RWPE2 (cell line): Measurements from ENCODE around the gene TMEM167B.

Experiments
- ATAC-seq: fragments of 200-7000 bp; cut with Tn5 transposase; 3 replicates; pipeline ENCODE4 v1.9.1; 2021; ENCODE audit warnings: low read depth
- DNase-seq: peaks from one replicate; pipeline ENCODE4 v3.0.0-alpha.2; 2020; ENCODE audit warnings: low spot score
- H3K27ac ChIP-seq: fragments of 450-650 bp; 2 replicates; pipeline ENCODE4 v1.5.1; 2017; ENCODE audit warnings: mild to moderate bottlenecking; ENCODE audit not compliant: poor library complexity, severe bottlenecking
- H3K27me3 ChIP-seq: fragments of 250-450 bp; sonication (Bioruptor Pico); 2 replicates; pipeline ENCODE4 v1.5.1; 2021; ENCODE audit warnings: mild to moderate bottlenecking, moderate library complexity; ENCODE audit not compliant: insufficient read depth, poor library complexity, severe bottlenecking
- H3K36me3 ChIP-seq: fragments of 250-450 bp; sonication (Bioruptor Pico); 2 replicates; pipeline ENCODE4 v1.5.1; 2020; ENCODE audit warnings: low read depth, mild to moderate bottlenecking, moderate library complexity
- H3K4me1 ChIP-seq: fragments of 250-450 bp; sonication (Bioruptor Pico); 2 replicates; pipeline ENCODE4 v1.5.1; 2021; ENCODE audit warnings: mild to moderate bottlenecking, moderate library complexity; ENCODE audit not compliant: insufficient read depth, poor library complexity, severe bottlenecking
- H3K4me3 ChIP-seq: fragments of 250-450 bp; sonication (Bioruptor Pico); 2 replicates; pipeline ENCODE4 v1.5.1; 2021; ENCODE audit warnings: mild to moderate bottlenecking, moderate library complexity; ENCODE audit not compliant: severe bottlenecking
- H3K9me3 ChIP-seq: fragments of 250-450 bp; sonication (Bioruptor Pico); 2 replicates; pipeline ENCODE4 v1.5.1; 2021; ENCODE audit warnings: mild to moderate bottlenecking, moderate library complexity; ENCODE audit not compliant: severe bottlenecking
- TF ChIP-seq, protein P1 (sequence below): fragments of 450-650 bp; IDR thresholded peaks from one replicate; pipeline ENCODE4 v1.5.1; 2017; ENCODE audit warnings: mild to moderate bottlenecking, moderate library complexity; ENCODE audit not compliant: poor library complexity, severe bottlenecking

Gene TMEM167B

DNA sequence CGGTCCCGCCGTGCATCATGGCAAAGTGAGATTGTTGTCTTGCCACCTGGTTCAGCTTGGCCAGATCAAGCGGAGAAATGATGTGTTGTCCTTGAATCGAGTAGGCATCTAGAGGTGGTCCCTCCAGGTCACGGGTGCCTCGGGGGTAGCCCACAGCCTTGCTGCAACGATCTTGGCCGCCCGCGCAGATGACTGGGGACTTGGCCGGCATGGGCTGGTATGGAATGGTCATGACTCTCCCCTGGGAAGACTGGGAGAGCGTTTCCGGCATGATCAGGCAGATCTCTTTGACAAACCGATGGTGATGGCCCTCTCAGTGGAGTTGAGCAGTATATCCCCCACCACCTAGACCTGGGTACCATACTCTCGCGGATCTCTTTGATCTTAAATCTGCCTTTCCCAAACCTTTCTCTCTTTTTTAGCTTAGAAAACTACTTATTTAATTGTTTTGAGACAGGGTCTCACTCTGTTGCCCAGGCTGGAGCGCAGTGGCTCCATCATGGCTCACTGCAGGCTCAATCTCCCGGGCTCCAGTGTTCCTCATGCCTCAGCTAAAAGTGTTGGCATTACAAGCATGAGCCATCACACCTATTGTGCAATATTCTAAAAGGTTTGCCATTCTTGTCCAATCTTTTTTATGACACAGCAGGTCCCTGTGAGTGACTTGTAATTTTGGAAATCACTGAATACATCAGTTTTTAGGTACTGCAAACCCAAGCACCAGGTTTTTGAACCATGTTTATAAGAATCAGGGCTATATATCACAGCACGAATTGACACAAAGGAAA, 14.0 kb downstream of the TMEM167B start:
- Histone ChIP-seq H3K27ac (no peak overlapping the region), H3K27me3 (no peaks in the 10 kb centered on the region), H3K9me3 (no peaks in the 10 kb centered on the region), H3K4me3 (no peak overlapping the region), H3K36me3 (0 out of 2 replicates have a peak, but pooled peaks cover 9% of the 10 kb centered on the region), H3K4me1 (peaks cover 2% of the 10 kb centered on the region)
- TF ChIP-seq, protein P1, sequence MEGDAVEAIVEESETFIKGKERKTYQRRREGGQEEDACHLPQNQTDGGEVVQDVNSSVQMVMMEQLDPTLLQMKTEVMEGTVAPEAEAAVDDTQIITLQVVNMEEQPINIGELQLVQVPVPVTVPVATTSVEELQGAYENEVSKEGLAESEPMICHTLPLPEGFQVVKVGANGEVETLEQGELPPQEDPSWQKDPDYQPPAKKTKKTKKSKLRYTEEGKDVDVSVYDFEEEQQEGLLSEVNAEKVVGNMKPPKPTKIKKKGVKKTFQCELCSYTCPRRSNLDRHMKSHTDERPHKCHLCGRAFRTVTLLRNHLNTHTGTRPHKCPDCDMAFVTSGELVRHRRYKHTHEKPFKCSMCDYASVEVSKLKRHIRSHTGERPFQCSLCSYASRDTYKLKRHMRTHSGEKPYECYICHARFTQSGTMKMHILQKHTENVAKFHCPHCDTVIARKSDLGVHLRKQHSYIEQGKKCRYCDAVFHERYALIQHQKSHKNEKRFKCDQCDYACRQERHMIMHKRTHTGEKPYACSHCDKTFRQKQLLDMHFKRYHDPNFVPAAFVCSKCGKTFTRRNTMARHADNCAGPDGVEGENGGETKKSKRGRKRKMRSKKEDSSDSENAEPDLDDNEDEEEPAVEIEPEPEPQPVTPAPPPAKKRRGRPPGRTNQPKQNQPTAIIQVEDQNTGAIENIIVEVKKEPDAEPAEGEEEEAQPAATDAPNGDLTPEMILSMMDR: no peak
- ATAC-seq (no peak), DNase-seq (no peak)

DNA sequence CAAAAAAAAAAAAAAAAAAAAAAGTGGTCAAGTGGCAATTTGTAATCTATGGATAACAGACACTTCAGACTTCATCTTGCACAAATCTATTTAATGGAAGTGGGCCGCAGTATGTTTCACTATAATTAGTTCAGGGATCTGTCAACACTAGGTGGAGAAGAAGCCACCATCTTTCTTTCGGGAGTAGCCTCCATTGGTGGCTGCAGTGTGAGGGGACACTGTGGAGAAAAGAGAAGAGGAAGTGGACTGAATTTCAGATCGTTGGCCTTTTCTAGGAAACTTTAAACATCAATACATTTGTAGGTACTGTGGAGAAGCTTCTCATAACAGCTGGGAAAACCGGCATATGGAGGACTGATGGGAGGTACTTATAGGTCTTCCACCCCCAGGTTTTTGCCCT, 15.3 kb downstream of the TMEM167B start:
- Histone ChIP-seq H3K36me3 (0 out of 2 replicates have a peak, but pooled peaks cover 9% of the 10 kb centered on the region), H3K9me3 (no peaks in the 10 kb centered on the region), H3K27me3 (no peaks in the 10 kb centered on the region), H3K4me1 (peaks cover 2% of the 10 kb centered on the region), H3K27ac (no peak overlapping the region), H3K4me3 (no peak overlapping the region)
- no peak for ATAC-seq
- DNase-seq: no peak
- TF ChIP-seq, protein P1: no peak

DNA sequence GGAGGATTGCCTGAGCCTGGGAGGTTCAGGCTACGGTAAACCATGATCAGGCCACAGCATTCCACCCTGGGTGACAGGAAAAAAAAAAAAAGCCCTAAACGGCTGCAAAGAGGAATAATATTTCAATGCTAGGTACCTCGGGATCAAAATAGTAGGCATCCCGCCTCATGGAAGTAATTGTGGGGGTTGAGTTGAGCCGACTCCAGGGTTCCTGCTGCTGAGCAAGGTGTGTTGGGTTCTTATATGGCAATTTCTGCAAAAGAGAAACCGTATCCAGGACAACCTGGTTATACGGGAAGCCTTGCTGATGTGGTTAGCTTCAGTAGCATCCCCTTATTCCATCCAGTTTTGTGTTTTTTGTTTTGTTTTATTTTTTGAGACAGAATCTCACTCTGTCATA, 17.2 kb downstream of the TMEM167B start:
- TF ChIP-seq, protein P1: no peak
- no peak overlapping the region for H3K4me3 ChIP-seq
- H3K27me3 ChIP-seq: peaks cover 11% of the 10 kb centered on the region
- DNase-seq (no peak), ATAC-seq (no peak)
- H3K9me3 ChIP-seq: no peaks in the 10 kb centered on the region
- H3K4me1 ChIP-seq: no peaks in the 10 kb centered on the region
- H3K27ac ChIP-seq: no peak overlapping the region
- 0 out of 2 replicates have a peak, but pooled peaks cover 3% of the 10 kb centered on the region for H3K36me3 ChIP-seq

DNA sequence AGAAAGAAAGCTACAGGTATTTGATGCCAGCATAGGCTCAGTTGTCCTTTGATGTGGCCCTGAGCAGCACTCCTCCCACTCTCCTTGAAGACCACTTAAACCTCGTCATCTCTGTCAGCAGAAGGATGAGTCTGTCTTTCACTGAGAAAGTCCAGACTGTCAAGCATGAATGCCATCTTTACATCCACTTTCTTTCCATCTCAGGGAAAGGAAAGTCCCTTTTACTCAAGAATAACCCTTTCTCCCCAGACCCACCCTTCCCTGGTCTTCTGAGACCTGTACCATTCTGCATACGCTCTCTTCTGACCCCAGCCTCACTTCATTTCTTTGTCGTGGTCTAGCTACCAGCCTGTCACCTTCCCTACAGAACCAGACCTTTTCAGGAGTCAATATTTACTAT, 19.3 kb downstream of the TMEM167B start:
- TF ChIP-seq, protein P1: no peak
- Histone ChIP-seq H3K27ac (no peak overlapping the region), H3K4me1 (no peaks in the 10 kb centered on the region), H3K36me3 (no peaks in the 10 kb centered on the region), H3K4me3 (no peak overlapping the region), H3K27me3 (peaks cover 30% of the 10 kb centered on the region), H3K9me3 (no peaks in the 10 kb centered on the region)
- DNase-seq (no peak), ATAC-seq (no peak)

DNA sequence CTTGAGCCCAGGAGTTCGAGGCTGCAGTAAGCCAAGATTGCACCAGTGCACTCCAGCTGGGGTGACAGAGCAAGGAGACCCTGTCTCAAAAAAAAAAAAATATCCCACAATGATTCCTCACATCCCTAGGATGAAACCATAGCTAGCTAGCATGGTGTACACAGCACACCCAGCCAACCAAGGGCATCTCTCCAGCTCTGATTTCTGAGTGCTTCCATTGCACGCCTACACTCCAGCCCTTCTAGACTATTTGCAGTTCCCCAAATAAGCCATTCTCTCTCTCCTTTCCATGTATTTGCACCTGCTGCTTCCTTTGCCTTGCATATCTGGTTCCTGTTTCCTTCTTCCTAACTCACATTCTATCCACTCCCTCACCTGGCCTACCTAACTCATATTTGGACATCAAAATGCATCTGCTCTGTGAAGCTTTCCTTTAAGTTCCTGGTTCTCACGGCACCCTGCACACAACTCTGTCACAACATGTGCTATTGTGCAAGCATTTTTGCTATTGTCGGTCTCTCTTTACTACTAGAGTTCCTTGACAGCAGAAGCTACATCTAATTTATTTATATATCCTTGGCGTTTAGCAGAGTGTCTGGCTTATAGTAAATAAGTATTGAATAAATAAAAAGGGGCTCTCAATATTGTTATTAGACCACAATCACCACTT, 21.0 kb downstream of the TMEM167B start:
- ATAC-seq: no peak
- TF ChIP-seq, protein P1: no peak
- no peaks in the 10 kb centered on the region for H3K36me3 ChIP-seq
- DNase-seq: no peak
- H3K27ac ChIP-seq: no peak overlapping the region
- no peaks in the 10 kb centered on the region for H3K4me1 ChIP-seq
- H3K9me3 ChIP-seq: no peaks in the 10 kb centered on the region
- H3K4me3 ChIP-seq: no peak overlapping the region
- peaks cover 37% of the 10 kb centered on the region for H3K27me3 ChIP-seq
